Colonic mucosa (tissue), 4 donors: ENCODE results near the gene RABEP2. TPM values are rescaled to one million over a fixed set of nuclear protein-coding genes. Genes with fewer than 3 reads are reported as not detected.
"Not testable (repeated sequence)": the region's sequence is repeated elsewhere in the genome, so short reads cannot be mapped to it uniquely, and the experiment has no call there.

ENCODE experiments used
- DNase-seq: peaks from one replicate; pipeline ENCODE4 v3.0.0-alpha.2; 2020
- H3K27ac ChIP-seq: fragments of 200-600 bp; one replicate; pipeline ENCODE4 v1.8.0; 2021
- H3K27me3 ChIP-seq: fragments of 200-600 bp; one replicate; pipeline ENCODE4 v1.8.0; 2021
- H3K36me3 ChIP-seq: fragments of 200-600 bp; one replicate; pipeline ENCODE4 v1.8.0; 2021
- H3K4me1 ChIP-seq: fragments of 200-600 bp; one replicate; pipeline ENCODE4 v1.8.0; 2021; ENCODE audit warnings: mild to moderate bottlenecking
- H3K4me3 ChIP-seq: fragments of 200-600 bp; one replicate; pipeline ENCODE4 v1.8.0; 2021
- H3K9ac ChIP-seq, 2 donors: one replicate each; pipeline ENCODE4 v1.7.0; 2013; ENCODE audit warnings: control low read depth in 2 of 2, low read depth in 2 of 2, low read length in 2 of 2
- H3K9me3 ChIP-seq: fragments of 200-600 bp; one replicate; pipeline ENCODE4 v1.8.0; 2021
- intact Hi-C: fragments of 100-400 bp; cut with DNase I; formaldehyde crosslinking; loops from one replicate; pipeline ENCODE4 v1.14.1; 2022
- total RNA-seq, 2 donors: library from RNA; stranded (reverse); fragmentation: NEBNext Ultra II Directional in 1 of 2; extraction: Animal tissue kit (Norgen Biotek cat#: 25700) in 1 of 2; gene quantifications; one replicate each; pipeline ENCODE4 v1.2.1, GENCODE V29; 2021
- TF ChIP-seq, protein P1 (sequence below): fragments of 200-600 bp; IDR thresholded peaks from one replicate; pipeline ENCODE4 v1.8.0; 2022; ENCODE audit warnings: antibody characterized with exemption, mild to moderate bottlenecking
- donor health status: healthy.
- donor health status: DM: no; HTN: no; CAD: no.
- donor health status: DM: no; HTN: no; CAD: no.

RABEP2 gene
- total RNA-seq, 2 donors from 2014 or later, result 24.5 to 47.4 TPM

DNA sequence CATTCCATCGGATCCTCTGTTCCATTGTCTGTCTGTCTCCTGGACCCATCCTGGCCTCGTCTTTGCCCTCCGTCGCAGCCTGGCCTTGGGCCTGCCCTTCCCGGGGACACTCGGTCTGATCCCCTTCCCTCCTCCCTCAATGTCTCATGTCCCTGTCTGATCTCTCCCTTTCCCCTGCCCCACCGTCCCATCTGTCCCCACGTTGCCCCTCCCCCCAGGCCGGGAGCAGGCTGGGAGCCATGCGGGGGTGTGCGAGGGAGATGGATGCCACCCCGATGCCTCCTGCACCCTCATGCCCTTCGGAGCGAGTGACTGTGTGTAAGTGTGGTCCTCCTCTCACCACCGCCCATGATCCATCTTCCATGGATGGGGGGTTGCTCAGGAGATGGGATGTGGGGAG is 52.1 kb downstream of the RABEP2 start:
- Histone ChIP-seq H3K36me3 (peaks cover 11% of the 10 kb centered on the region), H3K4me1 (no peaks in the 10 kb centered on the region), H3K27ac (no peak overlapping the region), H3K27me3 (no peaks in the 10 kb centered on the region), H3K9me3 (no peaks in the 10 kb centered on the region), H3K9ac (no peak overlapping the region), H3K4me3 (no peak overlapping the region)
- intact Hi-C loops, result loop anchor here (5.0 kb wide), 1 partner anchor 74 kb away; no protein-coding TSS in a partner anchor
- no peak for DNase-seq
- TF ChIP-seq, protein P1, sequence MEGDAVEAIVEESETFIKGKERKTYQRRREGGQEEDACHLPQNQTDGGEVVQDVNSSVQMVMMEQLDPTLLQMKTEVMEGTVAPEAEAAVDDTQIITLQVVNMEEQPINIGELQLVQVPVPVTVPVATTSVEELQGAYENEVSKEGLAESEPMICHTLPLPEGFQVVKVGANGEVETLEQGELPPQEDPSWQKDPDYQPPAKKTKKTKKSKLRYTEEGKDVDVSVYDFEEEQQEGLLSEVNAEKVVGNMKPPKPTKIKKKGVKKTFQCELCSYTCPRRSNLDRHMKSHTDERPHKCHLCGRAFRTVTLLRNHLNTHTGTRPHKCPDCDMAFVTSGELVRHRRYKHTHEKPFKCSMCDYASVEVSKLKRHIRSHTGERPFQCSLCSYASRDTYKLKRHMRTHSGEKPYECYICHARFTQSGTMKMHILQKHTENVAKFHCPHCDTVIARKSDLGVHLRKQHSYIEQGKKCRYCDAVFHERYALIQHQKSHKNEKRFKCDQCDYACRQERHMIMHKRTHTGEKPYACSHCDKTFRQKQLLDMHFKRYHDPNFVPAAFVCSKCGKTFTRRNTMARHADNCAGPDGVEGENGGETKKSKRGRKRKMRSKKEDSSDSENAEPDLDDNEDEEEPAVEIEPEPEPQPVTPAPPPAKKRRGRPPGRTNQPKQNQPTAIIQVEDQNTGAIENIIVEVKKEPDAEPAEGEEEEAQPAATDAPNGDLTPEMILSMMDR, result no peak

DNA sequence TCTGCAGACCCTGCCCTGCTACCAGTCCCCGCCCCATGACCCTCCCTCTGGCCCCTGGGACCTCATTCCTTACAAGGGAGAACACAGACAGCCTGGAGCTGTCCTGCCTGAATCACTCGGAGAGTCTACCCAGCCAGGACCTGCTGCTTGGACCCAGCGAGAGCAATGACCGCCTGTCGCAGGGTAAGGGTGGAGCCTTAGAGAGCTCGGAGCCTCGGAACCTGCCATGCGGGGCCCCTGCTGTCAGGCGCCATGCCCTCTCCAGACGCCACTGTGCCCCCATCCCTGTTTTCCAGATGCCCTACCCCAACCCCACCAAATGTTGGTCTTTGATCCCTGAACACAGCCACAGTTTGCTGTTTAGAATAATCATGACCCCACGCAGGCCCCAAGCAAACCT is 55.8 kb downstream of the RABEP2 start:
- H3K4me1 ChIP-seq, result peaks cover 5% of the 10 kb centered on the region
- H3K9ac ChIP-seq, result no peak overlapping the region
- intact Hi-C loops, result no loop called here
- no peak for DNase-seq
- no peaks in the 10 kb centered on the region for H3K9me3 ChIP-seq
- TF ChIP-seq, protein P1, result no peak
- no peak overlapping the region for H3K27ac ChIP-seq
- peaks cover 11% of the 10 kb centered on the region for H3K36me3 ChIP-seq
- H3K4me3 ChIP-seq, result no peak overlapping the region
- no peaks in the 10 kb centered on the region for H3K27me3 ChIP-seq

DNA sequence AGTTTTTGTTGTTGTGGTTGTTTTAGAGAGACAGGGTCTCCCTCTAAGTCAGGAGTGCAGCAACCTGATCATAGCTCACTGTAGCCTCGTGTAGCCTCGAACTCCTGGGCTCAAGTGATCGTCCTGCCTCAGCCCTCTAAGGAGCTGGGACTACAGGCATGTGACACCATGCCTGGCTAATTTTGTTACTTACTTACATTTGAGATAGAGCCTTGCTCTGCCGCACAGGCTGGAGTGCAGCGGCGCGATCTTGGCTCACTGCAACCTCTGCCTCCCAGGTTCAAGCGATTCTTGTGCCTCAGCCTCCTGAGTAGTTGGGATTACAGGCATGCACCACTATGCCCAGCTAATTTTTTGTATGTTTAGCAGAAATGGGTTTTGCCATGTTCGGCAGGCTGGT is 57.4 kb downstream of the RABEP2 start:
- intact Hi-C loops, H3K27ac ChIP-seq, H3K4me1 ChIP-seq, DNase-seq, H3K9me3 ChIP-seq, H3K9ac ChIP-seq, H3K4me3 ChIP-seq, H3K27me3 ChIP-seq: not testable (repeated sequence)
- peaks cover 11% of the 10 kb centered on the region for H3K36me3 ChIP-seq

GRCh38 chr16:28867241-28867640 is 57.8 kb downstream of the RABEP2 start:
- Histone ChIP-seq H3K36me3 (peaks cover 11% of the 10 kb centered on the region), H3K9me3 (no peaks in the 10 kb centered on the region), H3K27ac (no peak overlapping the region), H3K4me1 (peaks cover 5% of the 10 kb centered on the region), H3K4me3 (no peak overlapping the region), H3K27me3 (no peaks in the 10 kb centered on the region), H3K9ac (no peak overlapping the region)
- TF ChIP-seq, protein P1, result no peak
- intact Hi-C loops, result no loop called here
- DNase-seq, result no peak

- H3K9ac ChIP-seq, result no peak overlapping the region
- H3K4me1 ChIP-seq, result peaks cover 5% of the 10 kb centered on the region
- H3K27me3 ChIP-seq, result no peaks in the 10 kb centered on the region
- H3K27ac ChIP-seq, result no peak overlapping the region
- no peaks in the 10 kb centered on the region for H3K9me3 ChIP-seq
- no peak overlapping the region for H3K4me3 ChIP-seq
- TF ChIP-seq, protein P1, result no peak
- DNase-seq, result no peak
- peaks cover 11% of the 10 kb centered on the region for H3K36me3 ChIP-seq
- intact Hi-C loops, result no loop called here
These were observed 58.6 kb downstream of the RABEP2 start for GRCh38 chr16:28866454-28866804.

DNA sequence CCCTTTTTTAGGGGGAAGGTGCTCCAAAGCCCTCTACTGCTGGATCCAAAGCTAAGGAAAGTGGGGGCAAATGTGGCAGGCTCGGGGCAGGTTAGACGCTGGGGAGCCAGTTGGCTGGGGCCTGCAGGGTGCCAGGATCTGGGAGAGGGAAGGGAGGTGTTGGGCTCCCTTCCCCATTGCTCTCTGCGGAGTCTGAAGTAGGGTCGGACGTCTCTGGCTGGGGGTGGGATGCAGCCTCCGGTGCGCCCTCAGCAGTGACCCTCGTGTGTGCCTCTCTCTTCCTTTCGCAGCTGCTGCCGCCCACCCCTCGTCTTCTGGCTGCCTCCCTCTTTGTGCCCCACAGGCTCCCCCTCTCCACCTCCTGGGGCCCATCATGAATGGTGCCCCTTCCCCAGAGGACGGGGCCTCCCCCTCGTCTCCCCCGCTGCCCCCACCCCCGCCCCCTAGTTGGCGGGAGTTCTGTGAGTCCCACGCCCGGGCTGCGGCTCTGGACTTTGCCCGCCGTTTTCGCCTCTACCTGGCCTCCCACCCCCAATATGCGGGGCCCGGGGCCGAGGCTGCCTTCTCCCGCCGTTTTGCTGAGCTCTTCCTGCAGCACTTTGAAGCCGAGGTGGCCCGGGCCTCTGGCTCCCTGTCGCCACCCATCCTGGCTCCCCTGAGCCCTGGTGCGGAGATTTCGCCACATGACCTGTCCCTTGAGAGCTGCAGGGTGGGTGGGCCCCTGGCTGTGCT is 59.1 kb downstream of the RABEP2 start:
- intact Hi-C loops, result no loop called here
- no peak for DNase-seq
- H3K27ac ChIP-seq, result no peak overlapping the region
- H3K4me1 ChIP-seq, result peaks cover 5% of the 10 kb centered on the region
- H3K27me3 ChIP-seq, result no peaks in the 10 kb centered on the region
- no peak overlapping the region for H3K4me3 ChIP-seq
- H3K9ac ChIP-seq, result peak overlapping the region in 1 of 2 donors; percentile 98
- H3K36me3 ChIP-seq, result peaks cover 11% of the 10 kb centered on the region
- TF ChIP-seq, protein P1, result no peak
- no peaks in the 10 kb centered on the region for H3K9me3 ChIP-seq
